Activated CD8-positive, alpha-beta T cell treated with anti-CD3 and anti-CD28 coated beads for 36 hours (primary cell): Measurements from ENCODE around the gene NCR1. TPM values are rescaled to one million over a fixed set of nuclear protein-coding genes. Genes with fewer than 3 reads are reported as not detected.
"Not testable (repeated sequence)": the region's sequence is repeated elsewhere in the genome, so short reads cannot be mapped to it uniquely, and the experiment has no call there.

Experiments
- ATAC-seq: fragments of 200-7000 bp; cut with Tn5 transposase; one replicate; pipeline ENCODE4 v1.10.0; 2021; ENCODE audit warnings: mild to moderate bottlenecking, moderate library complexity
- CTCF ChIA-PET: fragments of 350-600 bp; sonication (Branson Sonifier 250); formaldehyde crosslinking; loops from one replicate; lab custom pipeline; 2021; ENCODE audit warnings: antibody characterized with exemption; lab: Charles Lee
- POLR2A ChIA-PET: fragments of 350-600 bp; sonication (Branson Sonifier 250); formaldehyde crosslinking; loops from one replicate; lab custom pipeline; 2021; ENCODE audit warnings: antibody characterized with exemption; lab: Charles Lee
- DNase-seq: peaks from one replicate; pipeline ENCODE4 v3.0.0-alpha.2; 2020
- H3K27ac Mint-ChIP-seq: one replicate; pipeline ENCODE4 v1.8.0; 2021; ENCODE audit warnings: mild to moderate bottlenecking, mixed read lengths
- H3K27me3 Mint-ChIP-seq: one replicate; pipeline ENCODE4 v1.8.0; 2021; ENCODE audit warnings: mixed read lengths
- H3K36me3 Mint-ChIP-seq: one replicate; pipeline ENCODE4 v1.8.0; 2021; ENCODE audit warnings: low read depth, mixed read lengths
- H3K4me1 Mint-ChIP-seq: one replicate; pipeline ENCODE4 v1.8.0; 2021; ENCODE audit warnings: low read depth, mixed read lengths
- H3K4me3 Mint-ChIP-seq: one replicate; pipeline ENCODE4 v1.8.0; 2021; ENCODE audit warnings: mild to moderate bottlenecking, moderate library complexity, mixed read lengths
- H3K9me3 Mint-ChIP-seq: one replicate; pipeline ENCODE4 v1.8.0; 2021; ENCODE audit warnings: mixed read lengths
- CTCF ChIP-seq: fragments of 200-600 bp; IDR thresholded peaks from one replicate; pipeline ENCODE4 v1.8.0; 2022; ENCODE audit warnings: antibody characterized with exemption, mild to moderate bottlenecking
- intact Hi-C: fragments of 100-400 bp; cut with micrococcal nuclease; formaldehyde crosslinking; loops from one replicate; pipeline ENCODE4 v1.10.0; 2022
- total RNA-seq, 2 experiments: library from RNA; stranded (reverse); gene quantifications; one replicate each; pipeline ENCODE4 v1.2.3, GENCODE V29; 2021

The NCR1 gene
- total RNA-seq, 2 experiments from 2014 or later: 0.58 to 0.68 TPM

- Mint-ChIP-seq H3K36me3 (no peaks in the 10 kb centered on the region), H3K4me3 (no peak overlapping the region), H3K27ac (no peak overlapping the region), H3K9me3 (no peaks in the 10 kb centered on the region), H3K4me1 (no peaks in the 10 kb centered on the region), H3K27me3 (peaks cover 8% of the 10 kb centered on the region)
- ChIA-PET POLR2A (no interaction called here), CTCF (no interaction called here)
- DNase-seq: no peak
- intact Hi-C loops: no loop called here
- TF ChIP-seq CTCF: no peak
- no peak for ATAC-seq
These were observed 17.7 kb upstream of the NCR1 start for GRCh38 chr19:54888239-54888638.

GRCh38 chr19:54889566-54889965, 16.4 kb upstream of the NCR1 start:
- no peaks in the 10 kb centered on the region for H3K9me3 Mint-ChIP-seq
- no peak for DNase-seq
- no peak for TF ChIP-seq CTCF
- H3K27ac Mint-ChIP-seq: no peak overlapping the region
- no peaks in the 10 kb centered on the region for H3K36me3 Mint-ChIP-seq
- intact Hi-C loops: no loop called here
- H3K27me3 Mint-ChIP-seq: peaks cover 8% of the 10 kb centered on the region
- no peak for ATAC-seq
- H3K4me3 Mint-ChIP-seq: no peak overlapping the region
- ChIA-PET POLR2A (no interaction called here), CTCF (no interaction called here)
- no peaks in the 10 kb centered on the region for H3K4me1 Mint-ChIP-seq

GRCh38 chr19:54893406-54893805, 12.5 kb upstream of the NCR1 start:
- CTCF ChIA-PET: no interaction called here
- DNase-seq (no peak), ATAC-seq (no peak)
- Mint-ChIP-seq H3K4me3 (no peak overlapping the region), H3K9me3 (no peaks in the 10 kb centered on the region), H3K36me3 (no peaks in the 10 kb centered on the region), H3K27ac (no peak overlapping the region), H3K4me1 (no peaks in the 10 kb centered on the region), H3K27me3 (peaks cover 8% of the 10 kb centered on the region)
- no peak for TF ChIP-seq CTCF
- intact Hi-C loops: no loop called here
- POLR2A ChIA-PET: no interaction called here

GRCh38 chr19:54894106-54894505, 11.8 kb upstream of the NCR1 start:
- DNase-seq, H3K27ac Mint-ChIP-seq, H3K9me3 Mint-ChIP-seq, CTCF ChIA-PET, H3K4me1 Mint-ChIP-seq, POLR2A ChIA-PET, ATAC-seq, H3K4me3 Mint-ChIP-seq, H3K36me3 Mint-ChIP-seq, intact Hi-C loops: not testable (repeated sequence)
- peaks cover 13% of the 10 kb centered on the region for H3K27me3 Mint-ChIP-seq

GRCh38 chr19:54896036-54896435, 9.9 kb upstream of the NCR1 start:
- ATAC-seq (no peak), DNase-seq (no peak)
- ChIA-PET CTCF (no interaction called here), POLR2A (no interaction called here)
- Mint-ChIP-seq H3K27me3 (peaks cover 11% of the 10 kb centered on the region), H3K4me3 (no peak overlapping the region), H3K36me3 (no peaks in the 10 kb centered on the region), H3K9me3 (no peaks in the 10 kb centered on the region), H3K4me1 (no peaks in the 10 kb centered on the region), H3K27ac (no peak overlapping the region)
- intact Hi-C loops: no loop called here
- no peak for TF ChIP-seq CTCF

- POLR2A ChIA-PET, H3K27me3 Mint-ChIP-seq, ATAC-seq, DNase-seq, H3K9me3 Mint-ChIP-seq, H3K4me3 Mint-ChIP-seq, CTCF ChIA-PET, H3K4me1 Mint-ChIP-seq, H3K27ac Mint-ChIP-seq, intact Hi-C loops, H3K36me3 Mint-ChIP-seq: not testable (repeated sequence)
These were observed 7.3 kb upstream of the NCR1 start for GRCh38 chr19:54898685-54899084.

- DNase-seq, H3K27me3 Mint-ChIP-seq, intact Hi-C loops, H3K9me3 Mint-ChIP-seq, POLR2A ChIA-PET, H3K4me1 Mint-ChIP-seq, H3K27ac Mint-ChIP-seq, ATAC-seq, CTCF ChIA-PET, H3K36me3 Mint-ChIP-seq, H3K4me3 Mint-ChIP-seq: not testable (repeated sequence)
These were observed 6.3 kb upstream of the NCR1 start for GRCh38 chr19:54899646-54900045.

- ATAC-seq, H3K27ac Mint-ChIP-seq, H3K36me3 Mint-ChIP-seq, CTCF ChIA-PET, H3K4me3 Mint-ChIP-seq, H3K4me1 Mint-ChIP-seq, DNase-seq, intact Hi-C loops, H3K9me3 Mint-ChIP-seq, H3K27me3 Mint-ChIP-seq: not testable (repeated sequence)
- POLR2A ChIA-PET: interaction anchor here (0.6 kb wide), 1 partner anchor 236 kb away, joined by 3 read pairs; no protein-coding TSS in a partner anchor
These were observed 4.8 kb upstream of the NCR1 start for GRCh38 chr19:54901153-54901552.
